ENCODE data around the gene GDF7. TPM values are rescaled to one million over a fixed set of nuclear protein-coding genes. Genes with fewer than 3 reads are reported as not detected.

Gene GDF7
- total and polyA plus RNA-seq, 7 experiments from 2014 or later, result 0.01 to 0.20 (median 0.05) TPM; not detected in 2

- H3K9me3 ChIP-seq (ENCODE audit: control insufficient read depth in 2 of 3, low read length in 3 of 3), result no peaks in the 10 kb centered on the region
- intact Hi-C loops (cut with micrococcal nuclease), result no loop called here
- H3K36me3 ChIP-seq (ENCODE audit: control insufficient read depth in 2 of 3, insufficient read depth in 3 of 3, low read length in 3 of 3), result peaks cover 0 to 58% (median 4%) of the 10 kb centered on the region in 3 experiments
- no peak for ATAC-seq
- peak overlapping the region in 1 of 9 donors; percentile 32 for H3K27ac Mint-ChIP-seq
- no peak overlapping the region for H3K4me3 ChIP-seq (ENCODE audit: low read length)
- DNase-seq, result no peak
- H3K4me1 Mint-ChIP-seq, result no peaks in the 10 kb centered on the region
- no peaks in the 10 kb centered on the region for H3K27me3 Mint-ChIP-seq
- CTCF ChIA-PET, result interaction anchor here (1.2 kb wide), 1 partner anchor 21 kb away, joined by 3 read pairs; no protein-coding TSS in a partner anchor
- POLR2A ChIA-PET, result no interaction called here
- H3K4me1 ChIP-seq (ENCODE audit: control insufficient read depth in 2 of 2, insufficient read depth in 2 of 2, low read length in 2 of 2), result no peaks in the 10 kb centered on the region
- H3K9me3 Mint-ChIP-seq, result no peaks in the 10 kb centered on the region
- H3K4me3 Mint-ChIP-seq, result no peak overlapping the region
- no peaks in the 10 kb centered on the region for H3K27me3 ChIP-seq (ENCODE audit: control insufficient read depth in 2 of 2, insufficient read depth in 2 of 2, low read length in 2 of 2)
- H3K36me3 Mint-ChIP-seq, result peaks cover 0 to 38% (median 14%) of the 10 kb centered on the region in 5 donors
- H3K27ac ChIP-seq (ENCODE audit: low read depth, low read length), result no peak overlapping the region
Observed at GRCh38 chr2:20620696-20621365, 46.1 kb upstream of the GDF7 start.

- DNase-seq, result no peak
- CTCF ChIA-PET, result interaction anchor here (1.2 kb wide), 1 partner anchor 20 kb away, joined by 3 read pairs; no protein-coding TSS in a partner anchor
- H3K27me3 ChIP-seq (ENCODE audit: control insufficient read depth in 2 of 2, insufficient read depth in 2 of 2, low read length in 2 of 2), result no peaks in the 10 kb centered on the region
- H3K9me3 ChIP-seq (ENCODE audit: control insufficient read depth in 2 of 3, low read length in 3 of 3), result no peaks in the 10 kb centered on the region
- intact Hi-C loops (cut with micrococcal nuclease), result no loop called here
- H3K27ac ChIP-seq (ENCODE audit: low read depth, low read length), result no peak overlapping the region
- no peaks in the 10 kb centered on the region for H3K4me1 Mint-ChIP-seq
- no peak for ATAC-seq
- no peaks in the 10 kb centered on the region for H3K4me1 ChIP-seq (ENCODE audit: control insufficient read depth in 2 of 2, insufficient read depth in 2 of 2, low read length in 2 of 2)
- H3K36me3 Mint-ChIP-seq, result peaks cover 0 to 45% (median 14%) of the 10 kb centered on the region in 5 donors
- POLR2A ChIA-PET, result no interaction called here
- H3K4me3 ChIP-seq (ENCODE audit: low read length), result no peak overlapping the region
- peaks cover 0 to 58% (median 4%) of the 10 kb centered on the region in 3 experiments for H3K36me3 ChIP-seq (ENCODE audit: control insufficient read depth in 2 of 3, insufficient read depth in 3 of 3, low read length in 3 of 3)
- H3K27me3 Mint-ChIP-seq, result no peaks in the 10 kb centered on the region
- no peaks in the 10 kb centered on the region for H3K9me3 Mint-ChIP-seq
- H3K27ac Mint-ChIP-seq, result peak overlapping the region in 1 of 9 donors; percentile 14
- H3K4me3 Mint-ChIP-seq, result no peak overlapping the region
Observed at GRCh38 chr2:20621366-20622295, 45.3 kb upstream of the GDF7 start.

- no peak overlapping the region for H3K27ac ChIP-seq (ENCODE audit: low read depth, low read length)
- no peaks in the 10 kb centered on the region for H3K9me3 Mint-ChIP-seq
- no peak for DNase-seq
- no peak overlapping the region for H3K4me3 ChIP-seq (ENCODE audit: low read length)
- H3K4me3 Mint-ChIP-seq, result no peak overlapping the region
- H3K27ac Mint-ChIP-seq, result no peak overlapping the region
- POLR2A ChIA-PET, result no interaction called here
- intact Hi-C loops (cut with micrococcal nuclease), result no loop called here
- H3K4me1 ChIP-seq (ENCODE audit: control insufficient read depth in 2 of 2, insufficient read depth in 2 of 2, low read length in 2 of 2), result no peaks in the 10 kb centered on the region
- H3K27me3 ChIP-seq (ENCODE audit: control insufficient read depth in 2 of 2, insufficient read depth in 2 of 2, low read length in 2 of 2), result no peaks in the 10 kb centered on the region
- no peaks in the 10 kb centered on the region for H3K27me3 Mint-ChIP-seq
- no peaks in the 10 kb centered on the region for H3K4me1 Mint-ChIP-seq
- no peaks in the 10 kb centered on the region for H3K9me3 ChIP-seq (ENCODE audit: control insufficient read depth in 2 of 3, low read length in 3 of 3)
- ATAC-seq, result no peak
- peaks cover 0 to 47% (median 14%) of the 10 kb centered on the region in 5 donors for H3K36me3 Mint-ChIP-seq
- H3K36me3 ChIP-seq (ENCODE audit: control insufficient read depth in 2 of 3, insufficient read depth in 3 of 3, low read length in 3 of 3), result peaks cover 0 to 58% (median 4%) of the 10 kb centered on the region in 3 experiments
- CTCF ChIA-PET, result interaction anchor here (1.2 kb wide), 1 partner anchor 19 kb away, joined by 3 read pairs; no protein-coding TSS in a partner anchor
Observed at GRCh38 chr2:20622296-20622686, 44.7 kb upstream of the GDF7 start.

- Histone ChIP-seq H3K4me3 (ENCODE audit: low read length) (no peak overlapping the region), H3K27me3 (ENCODE audit: control insufficient read depth in 2 of 2, insufficient read depth in 2 of 2, low read length in 2 of 2) (no peaks in the 10 kb centered on the region), H3K27ac (ENCODE audit: low read depth, low read length) (no peak overlapping the region), H3K36me3 (ENCODE audit: control insufficient read depth in 2 of 3, insufficient read depth in 3 of 3, low read length in 3 of 3) (peaks cover 0 to 58% (median 4%) of the 10 kb centered on the region in 3 experiments), H3K9me3 (ENCODE audit: control insufficient read depth in 2 of 3, low read length in 3 of 3) (no peaks in the 10 kb centered on the region), H3K4me1 (ENCODE audit: control insufficient read depth in 2 of 2, insufficient read depth in 2 of 2, low read length in 2 of 2) (no peaks in the 10 kb centered on the region)
- Mint-ChIP-seq H3K4me3 (no peak overlapping the region), H3K27me3 (no peaks in the 10 kb centered on the region), H3K4me1 (no peaks in the 10 kb centered on the region), H3K9me3 (no peaks in the 10 kb centered on the region), H3K27ac (no peak overlapping the region), H3K36me3 (peaks cover 0 to 52% (median 14%) of the 10 kb centered on the region in 5 donors)
- intact Hi-C loops (cut with micrococcal nuclease), result no loop called here
- no peak for ATAC-seq
- no peak for DNase-seq
- POLR2A ChIA-PET, result no interaction called here
- CTCF ChIA-PET, result interaction anchor here (1.0 kb wide), 1 partner anchor 9 kb away, joined by 3 read pairs; no protein-coding TSS in a partner anchor
Observed at GRCh38 chr2:20622731-20623130, 44.2 kb upstream of the GDF7 start.

- ATAC-seq, result no peak
Observed at GRCh38 chr2:20623241-20623640, 43.7 kb upstream of the GDF7 start.

GRCh38 chr2:20623741-20624155 is 43.2 kb upstream of the GDF7 start:
- Histone ChIP-seq H3K27me3 (ENCODE audit: control insufficient read depth in 2 of 2, insufficient read depth in 2 of 2, low read length in 2 of 2) (no peaks in the 10 kb centered on the region), H3K4me1 (ENCODE audit: control insufficient read depth in 2 of 2, insufficient read depth in 2 of 2, low read length in 2 of 2) (no peaks in the 10 kb centered on the region), H3K36me3 (ENCODE audit: control insufficient read depth in 2 of 3, insufficient read depth in 3 of 3, low read length in 3 of 3) (peaks cover 0 to 58% (median 4%) of the 10 kb centered on the region in 3 experiments), H3K27ac (ENCODE audit: low read depth, low read length) (no peak overlapping the region), H3K4me3 (ENCODE audit: low read length) (no peak overlapping the region), H3K9me3 (ENCODE audit: control insufficient read depth in 2 of 3, low read length in 3 of 3) (no peaks in the 10 kb centered on the region)
- Mint-ChIP-seq H3K4me1 (no peaks in the 10 kb centered on the region), H3K27ac (no peak overlapping the region), H3K36me3 (peaks cover 0 to 56% (median 13%) of the 10 kb centered on the region in 5 donors), H3K4me3 (no peak overlapping the region), H3K9me3 (no peaks in the 10 kb centered on the region), H3K27me3 (no peaks in the 10 kb centered on the region)
- ChIA-PET POLR2A (no interaction called here), CTCF (interaction anchor here (1.0 kb wide), 1 partner anchor 10 kb away, joined by 3 read pairs; no protein-coding TSS in a partner anchor)
- intact Hi-C loops (cut with micrococcal nuclease), result no loop called here
- DNase-seq (no peak), ATAC-seq (no peak)

More at GRCh38 chr2:20623241-20623640, 43.7 kb upstream of the GDF7 start:
- Histone ChIP-seq H3K9me3 (ENCODE audit: control insufficient read depth in 2 of 3, low read length in 3 of 3) (no peaks in the 10 kb centered on the region), H3K27ac (ENCODE audit: low read depth, low read length) (no peak overlapping the region), H3K36me3 (ENCODE audit: control insufficient read depth in 2 of 3, insufficient read depth in 3 of 3, low read length in 3 of 3) (peaks cover 0 to 58% (median 4%) of the 10 kb centered on the region in 3 experiments), H3K4me3 (ENCODE audit: low read length) (no peak overlapping the region), H3K27me3 (ENCODE audit: control insufficient read depth in 2 of 2, insufficient read depth in 2 of 2, low read length in 2 of 2) (no peaks in the 10 kb centered on the region), H3K4me1 (ENCODE audit: control insufficient read depth in 2 of 2, insufficient read depth in 2 of 2, low read length in 2 of 2) (no peaks in the 10 kb centered on the region)
- intact Hi-C loops (cut with micrococcal nuclease), result no loop called here
- POLR2A ChIA-PET, result no interaction called here
- H3K4me3 Mint-ChIP-seq, result no peak overlapping the region
- CTCF ChIA-PET, result interaction anchor here (1.0 kb wide), 1 partner anchor 9 kb away, joined by 3 read pairs; no protein-coding TSS in a partner anchor
- H3K4me1 Mint-ChIP-seq, result no peaks in the 10 kb centered on the region
- no peak overlapping the region for H3K27ac Mint-ChIP-seq
- no peak for DNase-seq
- H3K36me3 Mint-ChIP-seq, result peaks cover 0 to 52% (median 11%) of the 10 kb centered on the region in 5 donors
- no peaks in the 10 kb centered on the region for H3K27me3 Mint-ChIP-seq
- H3K9me3 Mint-ChIP-seq, result no peaks in the 10 kb centered on the region
